ENCODE results near the gene UPF2.
"Not testable (repeated sequence)": the region's sequence is repeated elsewhere in the genome, so short reads cannot be mapped to it uniquely, and the experiment has no call there.

The UPF2 gene, protein sequence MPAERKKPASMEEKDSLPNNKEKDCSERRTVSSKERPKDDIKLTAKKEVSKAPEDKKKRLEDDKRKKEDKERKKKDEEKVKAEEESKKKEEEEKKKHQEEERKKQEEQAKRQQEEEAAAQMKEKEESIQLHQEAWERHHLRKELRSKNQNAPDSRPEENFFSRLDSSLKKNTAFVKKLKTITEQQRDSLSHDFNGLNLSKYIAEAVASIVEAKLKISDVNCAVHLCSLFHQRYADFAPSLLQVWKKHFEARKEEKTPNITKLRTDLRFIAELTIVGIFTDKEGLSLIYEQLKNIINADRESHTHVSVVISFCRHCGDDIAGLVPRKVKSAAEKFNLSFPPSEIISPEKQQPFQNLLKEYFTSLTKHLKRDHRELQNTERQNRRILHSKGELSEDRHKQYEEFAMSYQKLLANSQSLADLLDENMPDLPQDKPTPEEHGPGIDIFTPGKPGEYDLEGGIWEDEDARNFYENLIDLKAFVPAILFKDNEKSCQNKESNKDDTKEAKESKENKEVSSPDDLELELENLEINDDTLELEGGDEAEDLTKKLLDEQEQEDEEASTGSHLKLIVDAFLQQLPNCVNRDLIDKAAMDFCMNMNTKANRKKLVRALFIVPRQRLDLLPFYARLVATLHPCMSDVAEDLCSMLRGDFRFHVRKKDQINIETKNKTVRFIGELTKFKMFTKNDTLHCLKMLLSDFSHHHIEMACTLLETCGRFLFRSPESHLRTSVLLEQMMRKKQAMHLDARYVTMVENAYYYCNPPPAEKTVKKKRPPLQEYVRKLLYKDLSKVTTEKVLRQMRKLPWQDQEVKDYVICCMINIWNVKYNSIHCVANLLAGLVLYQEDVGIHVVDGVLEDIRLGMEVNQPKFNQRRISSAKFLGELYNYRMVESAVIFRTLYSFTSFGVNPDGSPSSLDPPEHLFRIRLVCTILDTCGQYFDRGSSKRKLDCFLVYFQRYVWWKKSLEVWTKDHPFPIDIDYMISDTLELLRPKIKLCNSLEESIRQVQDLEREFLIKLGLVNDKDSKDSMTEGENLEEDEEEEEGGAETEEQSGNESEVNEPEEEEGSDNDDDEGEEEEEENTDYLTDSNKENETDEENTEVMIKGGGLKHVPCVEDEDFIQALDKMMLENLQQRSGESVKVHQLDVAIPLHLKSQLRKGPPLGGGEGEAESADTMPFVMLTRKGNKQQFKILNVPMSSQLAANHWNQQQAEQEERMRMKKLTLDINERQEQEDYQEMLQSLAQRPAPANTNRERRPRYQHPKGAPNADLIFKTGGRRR

DNA sequence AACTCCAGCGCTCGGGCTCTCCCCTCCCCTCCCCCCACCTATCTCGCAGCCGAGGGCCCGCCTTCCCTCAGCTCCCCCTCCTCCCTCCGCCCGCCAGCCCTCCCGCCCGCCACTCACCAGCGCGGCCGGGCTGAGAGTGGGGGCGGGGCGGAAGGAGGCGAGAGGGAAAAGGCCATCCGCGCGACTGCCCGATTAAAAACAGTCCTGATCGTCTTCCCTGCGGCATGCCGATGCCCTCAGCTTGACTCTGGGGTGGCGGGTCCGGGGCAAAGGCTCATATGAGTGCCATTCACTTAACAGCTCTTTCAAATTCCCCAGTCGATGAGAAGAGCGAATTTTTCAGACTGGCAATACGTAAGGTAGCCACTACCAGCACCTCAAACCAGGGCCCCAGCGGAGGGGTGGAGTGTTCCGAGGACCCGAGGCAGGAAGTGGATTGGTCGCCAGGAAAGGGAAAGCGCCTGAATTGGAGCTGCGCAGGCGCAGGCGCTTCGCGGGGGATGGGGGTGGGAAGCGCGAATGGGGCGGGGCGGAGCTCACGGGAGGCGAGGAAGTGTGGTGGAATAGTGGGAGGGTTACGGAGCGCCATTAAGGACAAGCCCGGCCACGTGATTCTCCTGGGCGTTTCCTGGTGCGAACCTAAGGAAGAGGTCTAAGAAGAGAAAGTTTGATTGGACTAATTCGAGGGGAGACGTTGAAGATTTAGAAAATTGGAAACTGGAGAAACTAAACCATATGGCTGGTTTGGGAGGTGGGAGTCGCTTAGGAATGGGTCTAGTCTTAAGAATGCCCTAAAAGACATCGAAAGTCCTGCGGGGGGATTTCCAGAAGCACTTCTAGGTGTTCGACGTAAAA lies at the start of gene UPF2:
Gene UPF2 (minus strand): TSS at position 13 of the 855 bp plus-strand sequence. CDS start 7,386 bp downstream, outside the sequence.
- DNase-seq, result peak; percentile 98

DNA sequence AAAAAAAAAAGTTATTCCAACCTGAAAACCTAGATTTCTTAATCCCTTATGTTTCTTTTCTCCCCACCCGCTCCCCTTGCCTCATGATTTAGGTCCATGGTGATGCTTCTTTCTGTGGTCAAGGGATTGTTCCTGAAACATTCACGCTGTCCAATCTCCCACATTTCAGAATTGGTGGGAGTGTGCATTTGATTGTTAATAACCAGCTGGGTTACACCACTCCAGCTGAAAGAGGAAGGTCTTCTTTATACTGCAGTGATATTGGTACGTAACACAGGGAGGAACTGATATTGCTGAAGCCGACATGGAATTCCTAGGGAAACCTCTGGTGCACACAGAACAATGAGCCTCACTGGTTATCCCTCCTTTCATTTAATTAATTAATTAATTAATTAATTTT lies 48.8 kb upstream of the UPF2 start:
- DNase-seq, result no peak

DNA sequence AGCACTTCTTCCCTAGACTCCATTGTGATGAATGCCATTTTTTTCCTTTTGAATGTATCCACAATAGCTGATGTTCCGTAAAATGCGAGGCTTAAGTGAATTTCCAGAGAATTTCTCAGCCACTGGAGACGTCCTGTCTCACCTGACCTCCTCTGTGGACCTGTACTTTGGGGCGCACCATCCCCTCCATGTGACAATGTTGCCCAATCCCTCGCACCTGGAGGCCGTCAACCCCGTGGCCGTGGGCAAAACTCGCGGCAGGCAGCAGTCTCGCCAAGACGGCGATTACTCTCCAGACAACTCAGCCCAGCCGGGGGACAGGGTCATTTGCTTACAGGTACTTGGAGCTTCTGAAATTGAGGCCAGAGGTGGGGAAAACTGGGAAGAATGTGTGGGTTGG lies 46.3 kb upstream of the UPF2 start:
- no peak for DNase-seq

DNA sequence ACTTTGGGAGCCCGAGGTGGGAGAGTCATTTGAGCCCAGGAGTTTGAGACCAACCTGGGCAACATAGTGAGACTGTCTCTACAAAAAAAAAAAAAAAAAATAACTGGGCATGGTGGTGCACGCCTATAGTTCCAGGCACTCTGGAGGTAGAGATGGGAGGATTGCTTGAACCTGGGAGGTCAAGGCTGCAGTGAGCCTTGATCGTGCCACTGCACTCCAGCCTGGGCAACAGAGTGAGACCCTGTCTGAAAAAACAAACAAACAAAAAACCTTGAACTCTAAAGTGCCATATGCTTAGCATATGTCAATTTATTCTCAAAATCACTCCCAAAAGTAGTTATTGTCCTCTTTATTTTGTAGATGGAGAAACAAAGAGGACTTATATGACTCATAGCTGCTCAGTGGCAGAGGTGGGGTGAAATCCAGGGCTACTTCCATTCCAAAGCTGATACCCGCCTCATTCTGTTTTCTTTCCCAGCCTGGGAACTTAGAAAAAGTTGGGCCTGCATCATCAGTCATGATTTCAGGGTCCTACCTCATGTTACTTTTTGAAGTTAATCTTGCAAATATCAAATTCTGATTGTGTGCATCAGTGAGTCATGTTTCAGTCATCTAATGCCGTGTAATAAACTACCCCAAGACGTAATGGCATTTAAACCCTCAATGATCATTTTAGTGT lies 39.4 kb upstream of the UPF2 start:
- no peak for DNase-seq

DNA sequence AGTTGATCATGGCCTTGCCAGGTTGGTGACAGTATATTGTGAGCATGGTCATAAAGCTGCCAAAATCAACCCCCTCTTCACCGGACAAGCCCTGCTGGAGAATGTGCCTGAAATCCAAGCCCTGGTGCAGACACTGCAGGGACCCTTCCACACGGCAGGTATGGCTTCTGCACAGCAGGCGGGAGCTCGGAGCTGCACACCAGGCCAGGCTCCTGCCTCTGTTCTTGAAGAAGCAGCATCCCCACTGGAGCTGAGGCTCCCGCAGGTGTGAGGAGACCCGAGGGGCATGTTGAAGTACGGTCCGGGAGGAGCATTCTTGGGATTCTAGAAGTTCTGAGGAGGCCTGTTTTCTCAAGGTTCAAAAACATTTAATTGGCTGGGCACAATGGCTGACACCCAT lies 38.9 kb upstream of the UPF2 start:
- DNase-seq, result no peak

DNA sequence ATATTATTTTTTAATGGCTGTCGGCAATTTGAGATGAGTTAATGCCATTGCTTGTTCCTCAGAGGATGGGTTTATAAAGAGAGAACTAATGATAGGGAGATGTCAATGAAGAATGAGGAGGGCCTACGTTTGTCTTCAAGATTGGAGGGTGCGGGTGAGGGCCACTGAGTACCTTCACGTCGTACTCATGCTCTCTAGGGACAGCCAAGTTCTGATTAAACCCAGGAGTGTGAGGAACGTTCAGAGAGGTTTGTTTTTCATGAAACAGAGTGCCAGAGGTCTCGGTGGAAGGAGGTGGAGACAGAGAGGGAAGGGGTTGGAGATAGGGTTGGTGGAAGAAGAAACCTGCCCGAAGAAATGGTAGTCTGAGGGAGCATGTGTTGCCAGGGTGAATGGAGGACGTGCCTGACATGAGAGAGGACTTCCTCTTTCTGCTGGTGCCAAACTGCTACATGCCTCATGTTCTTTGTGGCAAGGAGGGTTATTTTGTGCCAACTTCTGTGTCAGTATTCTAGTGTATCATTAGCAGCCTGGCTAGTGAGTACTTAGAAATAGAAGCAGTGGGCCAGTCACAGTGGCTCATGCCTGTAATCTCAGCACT lies 35.1 kb upstream of the UPF2 start:
- DNase-seq, result no peak

DNA sequence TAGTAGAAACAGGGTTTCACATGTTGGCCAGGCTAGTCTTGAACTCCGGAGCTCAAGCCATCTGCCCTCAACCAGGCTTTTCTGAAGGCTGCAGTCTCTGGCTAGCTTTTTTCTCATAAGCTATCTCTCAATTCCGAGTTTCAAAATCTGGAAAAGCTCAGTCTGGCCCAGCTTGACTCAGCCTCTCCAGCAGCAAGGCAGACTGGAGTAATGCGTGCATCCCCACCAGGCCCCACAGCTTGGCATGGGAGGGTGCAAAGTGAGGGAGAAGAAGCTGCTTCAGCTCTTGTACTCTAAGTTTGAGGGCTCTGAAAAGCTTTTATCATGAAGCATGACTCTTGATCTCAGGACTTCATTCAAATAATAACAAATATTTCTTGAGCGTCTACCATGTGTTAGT lies 30.9 kb upstream of the UPF2 start:
- DNase-seq, result no peak

DNA sequence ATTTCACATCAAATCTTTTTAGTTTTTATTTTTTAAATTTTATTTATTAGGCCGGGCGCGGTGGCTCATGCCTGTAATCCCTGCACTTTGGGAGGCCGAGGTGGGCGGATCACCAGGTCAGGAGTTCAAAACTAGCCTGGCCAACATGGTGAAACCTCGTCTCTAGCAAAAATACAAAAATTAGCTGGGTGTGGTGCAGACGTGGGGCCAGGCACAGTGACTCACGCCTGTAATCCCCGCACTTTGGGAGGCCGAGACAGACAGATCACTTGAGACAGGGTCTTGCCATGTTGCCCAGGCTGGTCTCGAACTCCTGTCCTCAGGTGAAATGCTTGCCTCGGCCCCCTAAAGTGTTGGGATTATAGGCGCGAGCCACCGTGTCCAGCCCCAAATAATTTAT lies 28.8 kb upstream of the UPF2 start:
- not testable (repeated sequence) for DNase-seq

DNA sequence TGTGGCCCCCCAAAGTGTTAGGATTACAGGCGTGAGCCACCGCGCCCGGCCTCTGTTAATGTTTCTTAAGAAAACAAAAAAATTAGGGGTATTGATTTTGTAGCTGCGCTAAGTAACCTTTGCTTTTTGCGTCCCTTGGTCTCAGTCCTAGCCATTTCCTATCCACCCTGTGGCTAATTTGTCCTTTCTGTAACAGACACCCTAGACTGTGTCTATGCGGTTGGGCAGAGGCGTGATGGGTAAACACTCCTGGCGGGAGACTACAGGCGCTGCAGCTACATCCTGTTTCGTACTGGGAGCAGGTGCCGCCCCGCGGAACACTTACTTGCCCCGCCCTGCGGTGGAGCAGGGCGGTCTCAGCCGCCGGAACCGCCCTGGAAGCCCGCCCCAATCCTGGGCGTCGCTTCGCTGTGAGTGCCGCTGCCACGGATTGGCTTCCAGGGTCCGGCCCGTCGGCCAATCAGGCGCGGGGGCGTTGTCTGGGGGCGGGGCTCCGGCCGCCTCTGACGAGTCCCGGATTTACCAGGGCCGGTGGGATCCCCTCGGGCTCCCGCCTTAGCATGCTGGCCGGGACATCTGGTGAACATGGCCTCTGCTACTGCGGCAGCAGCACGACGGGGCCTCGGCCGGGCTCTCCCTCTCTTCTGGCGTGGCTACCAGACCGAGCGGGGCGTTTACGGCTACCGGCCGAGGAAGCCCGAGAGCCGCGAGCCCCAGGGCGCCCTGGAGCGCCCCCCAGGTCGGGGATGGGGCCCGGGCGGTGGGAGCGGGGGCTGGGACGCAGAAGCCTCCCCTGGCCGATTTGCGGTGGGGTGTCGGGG lies 26.1 kb upstream of the UPF2 start, which contains the start of gene DHTKD1:
Gene DHTKD1 (plus strand): TSS at position 506 of the 821 bp plus-strand sequence. CDS start 80 bp downstream, at position 586.
- peak; percentile 98 for DNase-seq

DNA sequence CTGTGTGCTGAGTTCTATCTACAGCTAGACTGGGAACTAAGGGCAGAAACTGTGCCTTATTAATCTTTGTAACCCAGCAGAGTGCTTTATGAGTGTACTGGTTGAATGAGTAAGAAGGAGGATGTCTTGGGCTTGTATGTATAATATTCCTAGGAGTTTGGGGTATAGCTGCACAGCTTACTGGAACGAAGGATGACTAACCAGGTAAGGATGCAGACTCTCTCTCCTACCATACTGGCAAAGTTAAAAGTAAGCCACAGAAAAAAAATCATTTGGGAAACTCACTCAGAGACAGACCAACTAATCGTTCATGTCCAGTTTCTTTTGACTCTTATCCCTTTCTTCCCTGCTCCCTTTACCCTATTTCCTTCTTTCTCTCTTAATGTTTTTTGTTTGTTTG lies 24.7 kb upstream of the UPF2 start:
- DNase-seq, result no peak

DNA sequence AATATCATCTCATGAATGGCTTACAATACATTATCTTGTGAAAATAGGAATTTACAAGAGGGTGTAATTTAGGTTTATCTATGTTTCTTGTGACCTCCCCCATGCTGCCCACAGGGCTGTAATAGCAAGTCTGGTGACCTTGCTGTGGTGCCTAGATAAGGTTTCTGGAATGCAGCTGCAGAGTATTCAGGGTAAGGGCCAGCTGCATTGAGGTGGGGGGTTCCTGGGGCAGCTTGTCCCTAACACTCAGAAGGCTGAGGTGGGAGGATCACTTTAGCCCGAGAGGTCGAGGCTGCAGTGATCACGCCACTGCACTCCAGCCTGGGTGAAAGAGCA lies 20.8 kb upstream of the UPF2 start:
- DNase-seq, result no peak

DNA sequence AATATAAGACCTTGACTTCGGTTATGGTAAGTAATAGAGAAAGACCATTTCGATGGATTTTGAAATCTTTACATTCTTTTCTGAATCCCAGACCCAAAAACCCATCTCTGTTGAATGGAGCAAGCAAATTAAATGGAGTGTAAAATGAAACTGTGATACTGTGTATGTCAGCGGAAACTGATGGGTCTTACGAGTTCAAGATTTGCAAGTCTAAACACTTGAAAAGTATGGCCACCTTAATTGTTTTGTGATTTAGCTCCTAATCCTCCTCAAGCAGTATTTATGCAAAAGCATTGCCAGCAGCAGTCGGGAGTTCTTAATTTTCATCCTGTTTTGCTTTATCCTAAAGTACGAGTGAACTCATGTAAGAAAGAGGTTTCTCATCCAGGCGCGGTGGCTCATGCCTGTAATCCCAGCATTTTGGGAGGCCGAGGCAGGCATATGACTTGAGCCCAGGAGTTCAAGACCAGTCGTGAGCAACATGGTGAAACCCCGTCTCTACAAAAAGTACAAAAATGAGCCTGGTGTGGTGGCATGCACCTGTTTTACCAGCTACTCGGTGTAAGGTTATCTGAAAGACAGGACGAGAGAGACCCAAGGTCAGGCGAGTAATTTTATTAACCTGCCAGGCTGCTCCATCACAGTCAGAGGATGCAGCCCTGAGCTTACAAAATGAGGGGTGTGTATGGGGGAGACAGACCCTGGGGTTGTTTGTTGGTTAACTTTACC lies 20.3 kb upstream of the UPF2 start:
- no peak for DNase-seq

DNA sequence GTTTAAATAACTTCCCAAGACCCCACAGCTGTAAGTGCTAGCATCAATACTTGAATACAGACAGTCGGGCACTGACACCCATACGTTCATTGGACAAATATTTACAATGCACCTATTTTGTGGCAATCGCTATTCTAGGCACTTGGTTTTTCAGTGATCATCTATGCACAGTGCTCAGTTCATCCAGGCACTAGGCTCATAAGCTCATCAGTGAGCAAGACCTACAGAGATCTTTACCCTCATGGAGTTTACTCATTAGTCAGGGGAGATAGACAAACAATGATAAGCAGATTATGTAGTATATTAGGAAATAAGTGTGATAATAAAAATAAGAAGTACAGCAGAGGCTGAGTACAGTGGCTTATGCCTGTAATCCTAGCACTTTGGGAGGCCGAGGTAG lies 18.5 kb upstream of the UPF2 start:
- DNase-seq, result peak; percentile 63

DNA sequence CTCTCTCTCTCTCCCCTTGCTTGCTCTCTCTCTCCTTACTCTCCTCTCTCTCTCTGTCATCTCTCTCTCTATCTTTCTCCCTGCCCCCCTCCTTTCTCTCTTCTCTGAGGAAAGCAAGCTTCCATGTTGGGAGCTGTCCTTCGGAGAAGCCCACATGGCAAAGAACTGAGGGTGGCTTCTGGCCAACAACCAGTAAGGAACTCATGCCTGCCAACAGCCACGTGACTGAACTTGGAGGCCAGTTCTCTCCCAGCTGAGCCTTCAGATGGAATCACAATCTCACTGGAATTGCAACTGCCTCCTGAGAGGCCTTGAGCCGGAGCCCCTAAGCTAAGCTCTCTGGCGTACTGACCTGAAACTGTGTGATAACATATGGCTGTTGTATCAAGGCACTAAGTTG lies 14.1 kb upstream of the UPF2 start:
- DNase-seq, result no peak

DNA sequence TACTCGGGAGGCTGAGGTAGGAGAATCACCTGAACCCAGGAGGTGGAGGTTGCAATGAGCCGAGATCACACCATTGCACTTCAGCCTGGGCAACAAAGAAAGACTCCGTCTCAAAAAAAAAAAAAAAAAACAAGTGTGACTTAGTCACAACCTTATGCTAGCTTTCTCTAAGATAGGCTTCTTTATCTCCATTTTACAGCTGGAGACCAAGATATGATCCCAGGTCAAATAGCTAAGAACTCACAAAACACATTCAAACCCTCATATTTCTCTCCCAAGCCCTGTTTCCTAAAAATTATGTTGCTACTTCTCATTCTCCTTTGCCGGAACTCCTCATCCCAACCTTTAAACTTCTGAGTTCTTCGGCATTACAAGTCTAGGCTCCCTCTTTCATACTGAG lies 13.1 kb upstream of the UPF2 start:
- no peak for DNase-seq

DNA sequence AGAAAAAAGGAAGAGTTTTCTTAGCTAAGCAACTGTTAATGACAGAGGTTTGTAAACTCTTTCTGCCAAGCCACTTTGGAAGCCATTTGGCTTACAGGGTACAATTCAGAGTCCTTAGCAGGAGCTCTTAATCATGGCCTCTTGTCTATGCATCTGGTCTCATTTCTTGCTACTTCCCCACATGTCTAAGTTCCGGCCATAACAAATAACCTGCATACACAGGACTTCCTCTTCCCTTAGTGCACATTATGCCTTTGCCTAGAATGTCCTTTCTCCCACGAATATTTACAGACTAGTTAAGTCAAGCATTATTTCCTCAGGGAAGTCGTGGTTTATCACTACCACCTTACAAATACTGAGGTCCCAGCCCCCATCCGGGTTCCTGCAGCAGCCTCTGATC lies 8.6 kb upstream of the UPF2 start:
- no peak for DNase-seq

DNA sequence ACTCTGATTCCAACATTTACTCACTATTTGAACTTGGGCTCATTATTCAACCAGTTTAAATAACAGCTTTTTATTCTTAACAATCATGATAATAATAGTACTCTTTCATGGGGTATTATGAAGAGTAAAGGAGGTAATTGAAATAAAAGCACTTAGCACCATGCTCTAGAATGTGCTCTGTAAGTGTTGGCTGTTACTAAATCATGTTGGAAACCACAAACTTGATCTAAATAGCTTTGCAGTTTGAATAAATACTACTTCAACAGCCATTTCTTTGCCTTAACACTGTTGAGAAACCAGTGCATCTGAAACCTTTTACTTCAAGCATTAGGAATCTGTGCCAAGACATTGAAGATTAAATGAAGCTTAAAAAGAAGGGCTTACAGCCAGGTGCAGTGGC lies 7.9 kb upstream of the UPF2 start:
- DNase-seq, result peak; percentile 26

DNA sequence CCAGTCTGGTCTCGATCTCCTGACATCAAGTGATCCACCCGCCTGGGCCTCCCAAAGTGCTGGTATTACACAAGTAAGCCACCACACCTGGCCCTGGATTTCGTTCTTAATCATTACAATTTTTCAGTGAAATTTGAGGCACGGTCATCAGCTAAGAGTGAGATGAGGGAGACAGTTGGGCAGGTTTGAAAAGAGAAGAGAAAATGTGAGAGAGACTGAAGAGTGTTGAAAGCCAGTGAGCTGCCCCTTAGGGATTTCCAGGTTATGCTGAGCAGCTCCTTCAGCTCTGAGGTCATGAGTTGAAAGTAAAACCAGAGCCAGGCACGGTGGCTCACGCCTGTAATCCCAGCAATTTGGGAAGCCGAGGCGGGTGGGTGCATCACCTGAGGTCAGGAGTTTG lies 5.9 kb upstream of the UPF2 start:
- DNase-seq, result no peak

DNA sequence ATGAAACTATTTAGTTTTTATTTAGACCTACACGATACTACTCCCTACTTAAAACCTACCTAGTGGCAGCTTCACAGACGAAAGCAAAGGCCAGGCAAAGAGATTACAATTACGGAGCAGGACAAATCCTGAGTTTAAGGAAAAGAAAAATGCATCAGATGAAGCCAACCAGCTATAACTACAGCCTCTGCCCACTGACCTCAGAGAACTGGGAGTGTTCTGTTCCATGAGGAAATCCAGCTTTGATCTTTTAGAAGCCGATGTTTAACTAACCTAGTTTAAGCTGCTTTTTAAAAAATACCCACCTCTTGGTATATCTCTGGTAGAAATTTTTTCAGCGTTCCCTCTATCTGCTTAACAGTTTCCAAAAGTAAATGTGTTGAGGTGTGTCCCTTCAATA lies 3.0 kb upstream of the UPF2 start:
- no peak for DNase-seq

DNA sequence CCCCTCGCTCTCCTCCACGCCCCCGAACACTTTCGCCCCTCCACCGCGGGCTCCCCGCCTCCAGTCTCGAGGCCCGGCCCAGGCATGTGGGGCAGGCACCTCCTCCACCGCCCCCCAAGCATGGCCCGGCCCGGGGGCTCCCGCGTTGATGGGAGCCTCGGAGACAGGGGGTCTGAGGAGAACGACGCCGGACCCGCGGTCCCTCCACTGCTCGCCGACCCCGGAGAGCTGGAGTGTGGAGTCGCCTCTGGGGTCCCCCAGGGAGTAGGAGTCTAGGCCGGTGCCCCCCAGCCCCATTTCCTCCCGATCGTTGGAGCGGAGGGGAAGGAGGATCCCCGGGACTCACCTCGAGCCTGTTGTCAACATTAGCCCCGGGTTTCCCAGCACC lies 206 bp downstream of the UPF2 start:
- DNase-seq, result peak; percentile 48
